HCT116 (cell line): ENCODE results near the gene LAMP5. TPM values are rescaled to one million over a fixed set of nuclear protein-coding genes. Genes with fewer than 3 reads are reported as not detected.

Experiments
- CEBPB ChIP-seq: IDR thresholded peaks from 2 replicates; pipeline ENCODE4 v1.6.1; 2012; ENCODE audit warnings: low read depth
- CTCF ChIP-seq, 3 experiments: fragments of 200-600 bp in 1 of 3; sonication (generic) in 1 of 3; IDR thresholded peaks in 2 of 3; conservative IDR thresholded peaks in 1 of 3; 2 replicates each; pipeline ENCODE4 v1.5.1; 2012 to 2017; ENCODE audit warnings: low read depth in 2 of 3, low read length in 2 of 3, antibody characterized with exemption in 1 of 3, borderline replicate concordance in 1 of 3, control low read depth in 1 of 3, mild to moderate bottlenecking in 1 of 3, mixed read lengths in 1 of 3, mixed run types in 1 of 3, moderate library complexity in 1 of 3; ENCODE audit not compliant: insufficient read depth in 1 of 3
- EGR1 ChIP-seq: IDR thresholded peaks from 2 replicates; pipeline ENCODE4 v1.6.1; 2012; ENCODE audit warnings: low read depth
- ELF1 ChIP-seq: IDR thresholded peaks from 2 replicates; pipeline ENCODE4 v1.6.1; 2012; ENCODE audit warnings: low read depth, borderline replicate concordance
- EZH2 ChIP-seq: fragments of 200-600 bp; sonication (generic); IDR thresholded peaks from 2 replicates; pipeline ENCODE4 v1.6.1; 2017; ENCODE audit warnings: antibody characterized with exemption, mixed run types
- EZH2phosphoT487 ChIP-seq: fragments of 200-600 bp; IDR thresholded peaks from 2 replicates; pipeline ENCODE4 v1.6.1; 2018; ENCODE audit warnings: antibody characterized with exemption, borderline replicate concordance
- FOSL1 ChIP-seq: IDR thresholded peaks from 2 replicates; pipeline ENCODE4 v1.6.1; 2012; ENCODE audit warnings: low read depth
- JUND ChIP-seq: IDR thresholded peaks from 2 replicates; pipeline ENCODE4 v1.6.1; 2012
- POLR2AphosphoS5 ChIP-seq: IDR thresholded peaks from 2 replicates; pipeline ENCODE4 v1.6.1; 2011; ENCODE audit warnings: mild to moderate bottlenecking, low read depth, low read length, moderate library complexity
- REST ChIP-seq: IDR thresholded peaks from 2 replicates; pipeline ENCODE4 v1.6.1; 2012; ENCODE audit warnings: low read depth
- YY1 ChIP-seq: IDR thresholded peaks from 2 replicates; pipeline ENCODE4 v1.6.1; 2011; ENCODE audit warnings: low read length, low read depth, moderate library complexity, mild to moderate bottlenecking; ENCODE audit not compliant: insufficient replicate concordance; ENCODE audit errors: extremely low read depth
- total RNA-seq: library from RNA; stranded (reverse); gene quantifications from one replicate; pipeline ENCODE4 v1.2.1, GENCODE V29; 2021; ENCODE audit not compliant: unreplicated experiment

LAMP5 gene
- total RNA-seq, 1 experiment from 2014 or later, result not detected

- TF ChIP-seq CTCF (IDR thresholded peaks at IDR 0.05 in 2 of 3, conservative IDR thresholded peaks at IDR 0.05 in 1 of 3; ENCODE audit: borderline replicate concordance in 1 of 3, insufficient read depth in 1 of 3, low read depth in 2 of 3, low read length in 2 of 3) (no peak), FOSL1 (no peak), EZH2phosphoT487 (no peak), YY1 (no peak), EGR1 (no peak), CEBPB (no peak), EZH2 (no peak), ELF1 (no peak), POLR2AphosphoS5 (no peak), REST (no peak), JUND (no peak)
Measured at GRCh38 chr20:9501473-9501872, 12.9 kb upstream of the LAMP5 start (continued).
